HepG2 (cell line): ENCODE results near the gene FAM83C. TPM values are rescaled to one million over a fixed set of nuclear protein-coding genes. Genes with fewer than 3 reads are reported as not detected.

ENCODE experiments used
- CERS6 ChIP-seq: sonication (generic); formaldehyde crosslinking; IDR thresholded peaks from 2 replicates; pipeline ENCODE4 v1.5.0; 2020; ENCODE audit warnings: missing genetic modification reagents
- ELF4 ChIP-seq: sonication (generic); formaldehyde crosslinking; IDR thresholded peaks from 2 replicates; pipeline ENCODE4 v1.5.0; 2020; ENCODE audit warnings: missing genetic modification reagents, mild to moderate bottlenecking, moderate library complexity, borderline replicate concordance
- FOXP1 ChIP-seq, 2 experiments: fragments of 450-650 bp in 1 of 2; IDR thresholded peaks; 2 replicates each; pipeline ENCODE4 v1.6.1; 2017 to 2018; ENCODE audit warnings: antibody characterized with exemption in 1 of 2
- MIER3 ChIP-seq: IDR thresholded peaks from 2 replicates; pipeline ENCODE4 v1.6.1; 2016; ENCODE audit warnings: missing compliant biosample characterization, borderline replicate concordance
- PATZ1 ChIP-seq: sonication (generic); formaldehyde crosslinking; IDR thresholded peaks from 2 replicates; pipeline ENCODE4 v1.4.0; 2020; ENCODE audit warnings: missing genetic modification reagents
- PRDM10 ChIP-seq: sonication (generic); formaldehyde crosslinking; IDR thresholded peaks from 2 replicates; pipeline ENCODE4 v1.4.0; 2020; ENCODE audit warnings: low read depth, missing genetic modification reagents
- RCOR2 ChIP-seq: IDR thresholded peaks from 2 replicates; pipeline ENCODE4 v1.6.1; 2016; ENCODE audit warnings: missing biosample characterization, missing genetic modification reagents
- SMAD1 ChIP-seq: sonication (generic); formaldehyde crosslinking; IDR thresholded peaks from 2 replicates; pipeline ENCODE4 v1.4.0; 2020; ENCODE audit warnings: missing genetic modification reagents, low read depth, mild to moderate bottlenecking, borderline replicate concordance
- THAP11 ChIP-seq: IDR thresholded peaks from 2 replicates; pipeline ENCODE4 v1.6.1; 2016; ENCODE audit warnings: missing biosample characterization, missing genetic modification reagents
- ZBTB39 ChIP-seq: sonication (generic); formaldehyde crosslinking; IDR thresholded peaks from 2 replicates; pipeline ENCODE4 v1.5.0; 2020; ENCODE audit warnings: missing genetic modification reagents
- ZKSCAN8 ChIP-seq: IDR thresholded peaks from 2 replicates; pipeline ENCODE4 v1.6.1; 2016; ENCODE audit warnings: borderline replicate concordance, missing genetic modification reagents, missing compliant biosample characterization
- ZMAT5 ChIP-seq: sonication (generic); formaldehyde crosslinking; IDR thresholded peaks from 2 replicates; pipeline ENCODE4 v1.5.0; 2020; ENCODE audit warnings: mild to moderate bottlenecking, low read depth, missing genetic modification reagents, borderline replicate concordance
- ZNF232 ChIP-seq: sonication (generic); formaldehyde crosslinking; IDR thresholded peaks from 2 replicates; pipeline ENCODE4 v1.4.0; 2020; ENCODE audit warnings: missing genetic modification reagents, borderline replicate concordance
- ZNF326 ChIP-seq: sonication (generic); formaldehyde crosslinking; IDR thresholded peaks from 2 replicates; pipeline ENCODE4 v1.4.0; 2020; ENCODE audit warnings: missing genetic modification reagents, borderline replicate concordance
- ZNF451 ChIP-seq: sonication (generic); formaldehyde crosslinking; IDR thresholded peaks from 2 replicates; pipeline ENCODE4 v1.5.0; 2020; ENCODE audit warnings: mild to moderate bottlenecking, missing genetic modification reagents
- ZNF644 ChIP-seq: IDR thresholded peaks from 2 replicates; pipeline ENCODE4 v1.6.1; 2016; ENCODE audit warnings: low read depth
- ZNF660 ChIP-seq: sonication (generic); formaldehyde crosslinking; IDR thresholded peaks from 2 replicates; pipeline ENCODE4 v1.5.1; 2020; ENCODE audit warnings: mild to moderate bottlenecking, low read depth, missing genetic modification reagents, borderline replicate concordance
- ZNF746 ChIP-seq: sonication (generic); formaldehyde crosslinking; IDR thresholded peaks from 2 replicates; pipeline ENCODE4 v1.8.0; 2022; ENCODE audit warnings: mild to moderate bottlenecking, missing genetic modification reagents
- ZSCAN30 ChIP-seq: sonication (generic); formaldehyde crosslinking; IDR thresholded peaks from 2 replicates; pipeline ENCODE4 v1.5.0; 2020; ENCODE audit warnings: mild to moderate bottlenecking, missing genetic modification reagents
- polyA plus RNA-seq, 8 experiments: library from polyadenylated mRNA; depleted of rRNA in 3 of 8; stranded (reverse) in 7 of 8; unstranded in 1 of 8; fragments of >200 nt; fragmentation: Illumina TruSeq in 4 of 8; extraction: Trizol in 4 of 8; gene quantifications; 2 replicates each; pipeline versions ENCODE4 v1.2.1 to v1.2.3, GENCODE V29; 2011 to 2016; ENCODE audit warnings: low read depth in 4 of 8, missing spikeins in 1 of 8, mixed read lengths in 1 of 8; ENCODE audit not compliant: insufficient read depth in 1 of 8
- total RNA-seq, 5 experiments: library from RNA; depleted of rRNA; stranded (reverse); fragments of >200 nt; fragmentation: Illumina TruSeq; extraction: Trizol; gene quantifications; 2 replicates each; pipeline ENCODE4 v1.2.3, GENCODE V29; 2016; ENCODE audit warnings: low read depth in 1 of 5

The FAM83C gene
- total and polyA plus RNA-seq, 2 of the 13 experiments (the other 11 are each of a cell fraction or from before 2014, with no cell fraction given): 0.04 TPM; not detected in 1

GRCh38 chr20:35305682-35306556 lies 13.7 kb upstream of the FAM83C start (continued):
- TF ChIP-seq PATZ1 (CRISPR knock-in tag): peak; percentile 16; the same call in 1 of the 2 replicates
- peak; percentile 71 for TF ChIP-seq THAP11 (CRISPR knock-in tag)
- TF ChIP-seq PRDM10: peak; percentile 87
- TF ChIP-seq ZSCAN30 (CRISPR knock-in tag): no peak
- TF ChIP-seq ZNF644 (CRISPR knock-in tag): peak; percentile 94
- no peak for TF ChIP-seq CERS6 (CRISPR knock-in tag)
- TF ChIP-seq ZNF451 (CRISPR knock-in tag): no peak
- TF ChIP-seq SMAD1 (CRISPR knock-in tag): no peak; the same call in 1 of the 2 replicates
- no peak for TF ChIP-seq ZNF326 (CRISPR knock-in tag)
- TF ChIP-seq ZKSCAN8 (CRISPR knock-in tag): peak; percentile 77; the same call in 1 of the 2 replicates
- TF ChIP-seq ZNF746: no peak
- TF ChIP-seq ZNF232 (CRISPR knock-in tag): no peak
- no peak for TF ChIP-seq ELF4 (CRISPR knock-in tag)
- no peak for TF ChIP-seq ZNF660
- TF ChIP-seq MIER3 (CRISPR knock-in tag): peak; percentile 86; the same call in 1 of the 2 replicates
- no peak for TF ChIP-seq ZBTB39 (CRISPR knock-in tag)
- TF ChIP-seq ZMAT5: no peak
- TF ChIP-seq FOXP1 (IDR thresholded peaks at IDR 0.05): no peak
- peak; percentile 62 for TF ChIP-seq FOXP1 (CRISPR knock-in tag; IDR thresholded peaks at IDR 0.05)
- TF ChIP-seq RCOR2: peak; percentile 66; the same call in 1 of the 2 replicates
